GM23338 (cell line): ENCODE measurements around the gene NTM.

Source experiments
- EZH2 ChIP-seq: fragments of 200-600 bp; sonication (generic); IDR thresholded peaks from one replicate; pipeline ENCODE4 v1.8.0; 2017; ENCODE audit warnings: antibody characterized with exemption, mild to moderate bottlenecking, low read depth; ENCODE audit not compliant: unreplicated experiment
- EZH2phosphoT487 ChIP-seq: fragments of 200-600 bp; sonication (generic); IDR thresholded peaks from one replicate; pipeline ENCODE4 v1.8.1; 2018; ENCODE audit warnings: antibody characterized with exemption; ENCODE audit not compliant: unreplicated experiment
- JUNB ChIP-seq: IDR thresholded peaks from one replicate; pipeline ENCODE4 v1.6.1; 2016; ENCODE audit warnings: antibody characterized with exemption; ENCODE audit not compliant: unreplicated experiment
- POLR2AphosphoS5 ChIP-seq: IDR thresholded peaks from 2 replicates; pipeline ENCODE4 v1.6.1; 2016; ENCODE audit warnings: antibody characterized with exemption, low read depth
- REST ChIP-seq: IDR thresholded peaks from one replicate; pipeline ENCODE4 v1.6.1; 2018; ENCODE audit warnings: antibody characterized with exemption; ENCODE audit not compliant: unreplicated experiment
- ZNF331 ChIP-seq: fragments of 250-450 bp; sonication (Bioruptor Pico); IDR thresholded peaks from 2 replicates; pipeline ENCODE4 v1.5.0; 2020; ENCODE audit warnings: low read depth, mild to moderate bottlenecking, moderate library complexity
- TF ChIP-seq, protein P1 (sequence below), 2 experiments: fragments of 200-600 bp in 1 of 2; sonication (generic) in 1 of 2; conservative IDR thresholded peaks; 2 replicates each; pipeline versions ENCODE4 v1.5.1 to v1.6.1; 2016 to 2017; ENCODE audit warnings: antibody characterized with exemption in 2 of 2, low read depth in 2 of 2, mild to moderate bottlenecking in 2 of 2, moderate library complexity in 1 of 2

DNA sequence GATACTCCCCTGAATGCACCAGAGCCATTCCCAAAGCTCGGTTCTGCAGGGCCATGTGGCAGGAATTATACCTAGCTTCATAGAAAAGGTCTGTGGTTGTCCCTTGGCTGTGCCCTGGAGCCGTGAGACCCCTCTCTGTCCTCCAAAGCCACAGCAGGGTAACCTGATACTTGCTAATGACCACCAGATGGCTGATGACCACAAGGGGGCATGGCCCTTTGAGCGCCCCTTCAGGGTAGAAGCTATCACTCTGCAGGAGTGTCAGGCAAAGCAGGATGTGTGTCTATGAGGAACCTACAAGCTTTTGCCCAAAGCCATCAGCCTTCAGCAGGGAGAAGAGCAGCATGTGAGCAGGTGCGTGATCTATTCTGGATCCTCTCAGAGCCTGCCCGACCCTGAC lies 95.3 kb downstream of the NTM start:
- TF ChIP-seq, protein P1, sequence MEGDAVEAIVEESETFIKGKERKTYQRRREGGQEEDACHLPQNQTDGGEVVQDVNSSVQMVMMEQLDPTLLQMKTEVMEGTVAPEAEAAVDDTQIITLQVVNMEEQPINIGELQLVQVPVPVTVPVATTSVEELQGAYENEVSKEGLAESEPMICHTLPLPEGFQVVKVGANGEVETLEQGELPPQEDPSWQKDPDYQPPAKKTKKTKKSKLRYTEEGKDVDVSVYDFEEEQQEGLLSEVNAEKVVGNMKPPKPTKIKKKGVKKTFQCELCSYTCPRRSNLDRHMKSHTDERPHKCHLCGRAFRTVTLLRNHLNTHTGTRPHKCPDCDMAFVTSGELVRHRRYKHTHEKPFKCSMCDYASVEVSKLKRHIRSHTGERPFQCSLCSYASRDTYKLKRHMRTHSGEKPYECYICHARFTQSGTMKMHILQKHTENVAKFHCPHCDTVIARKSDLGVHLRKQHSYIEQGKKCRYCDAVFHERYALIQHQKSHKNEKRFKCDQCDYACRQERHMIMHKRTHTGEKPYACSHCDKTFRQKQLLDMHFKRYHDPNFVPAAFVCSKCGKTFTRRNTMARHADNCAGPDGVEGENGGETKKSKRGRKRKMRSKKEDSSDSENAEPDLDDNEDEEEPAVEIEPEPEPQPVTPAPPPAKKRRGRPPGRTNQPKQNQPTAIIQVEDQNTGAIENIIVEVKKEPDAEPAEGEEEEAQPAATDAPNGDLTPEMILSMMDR (conservative IDR thresholded peaks at IDR 0.05; ENCODE audit: low read depth in 2 of 2): peak; percentile 78 to 89
- no peak for TF ChIP-seq EZH2
- TF ChIP-seq POLR2AphosphoS5: no peak
- TF ChIP-seq REST: no peak
- no peak for TF ChIP-seq EZH2phosphoT487
- TF ChIP-seq JUNB: no peak
- TF ChIP-seq ZNF331: no peak
